ENCODE data around the gene DUOXA2.

- TF ChIP-seq, protein P1, sequence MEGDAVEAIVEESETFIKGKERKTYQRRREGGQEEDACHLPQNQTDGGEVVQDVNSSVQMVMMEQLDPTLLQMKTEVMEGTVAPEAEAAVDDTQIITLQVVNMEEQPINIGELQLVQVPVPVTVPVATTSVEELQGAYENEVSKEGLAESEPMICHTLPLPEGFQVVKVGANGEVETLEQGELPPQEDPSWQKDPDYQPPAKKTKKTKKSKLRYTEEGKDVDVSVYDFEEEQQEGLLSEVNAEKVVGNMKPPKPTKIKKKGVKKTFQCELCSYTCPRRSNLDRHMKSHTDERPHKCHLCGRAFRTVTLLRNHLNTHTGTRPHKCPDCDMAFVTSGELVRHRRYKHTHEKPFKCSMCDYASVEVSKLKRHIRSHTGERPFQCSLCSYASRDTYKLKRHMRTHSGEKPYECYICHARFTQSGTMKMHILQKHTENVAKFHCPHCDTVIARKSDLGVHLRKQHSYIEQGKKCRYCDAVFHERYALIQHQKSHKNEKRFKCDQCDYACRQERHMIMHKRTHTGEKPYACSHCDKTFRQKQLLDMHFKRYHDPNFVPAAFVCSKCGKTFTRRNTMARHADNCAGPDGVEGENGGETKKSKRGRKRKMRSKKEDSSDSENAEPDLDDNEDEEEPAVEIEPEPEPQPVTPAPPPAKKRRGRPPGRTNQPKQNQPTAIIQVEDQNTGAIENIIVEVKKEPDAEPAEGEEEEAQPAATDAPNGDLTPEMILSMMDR (IDR thresholded peaks at IDR 0.05) = no peak
- no peak for TF ChIP-seq POLR2A (IDR thresholded peaks at IDR 0.05)
Observed at GRCh38 chr15:45087513-45087912, 26.6 kb upstream of the DUOXA2 start.

Measured in testis (tissue), 2 donors.